ENCODE measurements around the gene TINAGL1.

The TINAGL1 gene

GRCh38 chr1:31605908-31606427 lies 29.7 kb downstream of the TINAGL1 start:
- Histone ChIP-seq H3K4me3 (ENCODE audit: low read length) (no peak overlapping the region), H3K18ac (ENCODE audit: low read length) (no peak overlapping the region), H3K36me3 (ENCODE audit: control insufficient read depth, insufficient read depth, low read length) (no peaks in the 10 kb centered on the region), H3K79me1 (ENCODE audit: low read length) (no peaks in the 10 kb centered on the region), H3K9ac (ENCODE audit: low read length) (no peak overlapping the region), H4K8ac (ENCODE audit: low read depth, low read length) (no peak overlapping the region), H3K4ac (ENCODE audit: low read depth, low read length) (no peak overlapping the region), H2BK5ac (ENCODE audit: low read length) (no peak overlapping the region), H2BK15ac (replicated peaks; ENCODE audit: low read depth) (no peak overlapping the region), H3K23ac (ENCODE audit: low read length) (no peak overlapping the region), H2AK5ac (ENCODE audit: low read length) (no peak overlapping the region), H4K5ac (ENCODE audit: low read length) (no peak overlapping the region), H3K27me3 (ENCODE audit: insufficient read depth, low read length, poor library complexity) (no peaks in the 10 kb centered on the region), H2BK120ac (ENCODE audit: low read depth, low read length) (no peak overlapping the region), H3K4me1 (ENCODE audit: control insufficient read depth, low read depth, low read length) (no peaks in the 10 kb centered on the region), H3K27ac (ENCODE audit: low read depth, low read length) (no peak overlapping the region), H3K4me2 (ENCODE audit: low read length) (no peak overlapping the region), H3K56ac (ENCODE audit: low read length) (no peak overlapping the region), H3K79me2 (ENCODE audit: control insufficient read depth, insufficient read depth, low read length) (no peaks in the 10 kb centered on the region)
- WGBS (ENCODE audit: extremely low coverage, insufficient coverage, low lambda C conversion rate): no CpG with 5 or more reads among the region's 4 CpGs
- DNase-seq: no peak

DNA sequence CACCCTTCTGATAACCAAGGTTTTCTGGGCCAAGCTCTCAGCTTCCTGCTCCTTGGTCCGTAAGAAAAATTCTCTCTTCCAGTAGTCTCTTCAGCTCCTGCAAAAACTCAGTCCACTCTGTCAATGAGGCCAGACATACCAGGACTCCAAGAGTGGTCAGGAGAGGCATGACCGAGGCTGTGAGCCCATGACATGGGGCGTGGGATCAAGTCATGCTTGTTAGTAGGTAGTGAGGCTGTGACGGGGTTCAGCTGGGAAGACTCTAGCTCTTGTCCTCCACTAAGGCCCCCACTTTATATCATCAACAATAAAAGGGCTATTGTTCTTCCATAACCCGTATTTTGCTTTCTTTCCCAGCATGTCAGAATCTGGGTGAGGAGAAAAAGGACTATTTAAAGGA lies 31.0 kb downstream of the TINAGL1 start:
- Histone ChIP-seq H3K56ac (ENCODE audit: low read length) (no peak overlapping the region), H3K27me3 (ENCODE audit: insufficient read depth, low read length, poor library complexity) (no peaks in the 10 kb centered on the region), H2BK15ac (replicated peaks; ENCODE audit: low read depth) (no peak overlapping the region), H3K9ac (ENCODE audit: low read length) (no peak overlapping the region), H2AK5ac (ENCODE audit: low read length) (no peak overlapping the region), H3K23ac (ENCODE audit: low read length) (no peak overlapping the region), H4K5ac (ENCODE audit: low read length) (no peak overlapping the region), H2BK5ac (ENCODE audit: low read length) (no peak overlapping the region), H3K79me1 (ENCODE audit: low read length) (no peaks in the 10 kb centered on the region), H3K4ac (ENCODE audit: low read depth, low read length) (no peak overlapping the region), H3K4me1 (ENCODE audit: control insufficient read depth, low read depth, low read length) (no peaks in the 10 kb centered on the region), H4K8ac (ENCODE audit: low read depth, low read length) (no peak overlapping the region), H3K36me3 (ENCODE audit: control insufficient read depth, insufficient read depth, low read length) (no peaks in the 10 kb centered on the region), H3K79me2 (ENCODE audit: control insufficient read depth, insufficient read depth, low read length) (no peaks in the 10 kb centered on the region), H3K27ac (ENCODE audit: low read depth, low read length) (no peak overlapping the region), H3K4me3 (ENCODE audit: low read length) (no peak overlapping the region), H3K18ac (ENCODE audit: low read length) (no peak overlapping the region), H2BK120ac (ENCODE audit: low read depth, low read length) (no peak overlapping the region), H3K4me2 (ENCODE audit: low read length) (no peak overlapping the region)
- no CpG with 5 or more reads among the region's 5 CpGs for WGBS (ENCODE audit: extremely low coverage, insufficient coverage, low lambda C conversion rate)
- DNase-seq: no peak

- no CpG with 5 or more reads among the region's 1 CpG for WGBS (ENCODE audit: extremely low coverage, insufficient coverage, low lambda C conversion rate)
- no peak overlapping the region for H3K23ac ChIP-seq (ENCODE audit: low read length)
- H3K4me2 ChIP-seq (ENCODE audit: low read length): no peak overlapping the region
Observed at GRCh38 chr1:31609514-31610118, 33.3 kb downstream of the TINAGL1 start.

DNA sequence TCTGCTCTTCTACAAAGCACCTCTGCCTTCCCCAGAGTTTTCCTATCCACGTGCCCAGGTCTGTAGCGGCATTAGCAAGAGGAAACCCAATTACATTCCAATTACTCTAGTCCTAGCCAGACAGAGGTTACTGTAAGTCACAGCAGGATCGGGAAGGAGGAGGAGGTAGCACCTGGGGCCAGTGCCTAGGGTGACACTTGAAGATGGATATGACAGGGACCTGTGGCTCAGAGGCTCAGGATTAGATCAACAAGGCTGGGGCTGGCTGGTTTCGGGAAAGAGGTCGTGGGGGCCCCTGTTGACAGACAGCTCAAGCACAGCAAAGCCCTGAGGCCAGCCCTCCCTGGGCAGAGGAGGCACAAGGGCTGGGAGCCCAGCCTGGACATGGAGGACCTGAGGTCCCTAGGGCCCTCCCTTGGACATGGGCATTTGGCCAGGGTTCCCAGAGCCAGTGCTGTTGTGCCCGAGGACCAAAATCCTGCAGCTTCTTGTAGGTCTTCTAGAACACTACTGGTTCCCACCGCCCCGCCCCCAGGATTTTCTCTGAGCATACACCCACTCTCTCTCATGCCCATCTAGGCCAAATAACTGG lies 38.2 kb downstream of the TINAGL1 start:
- Histone ChIP-seq H3K79me1 (ENCODE audit: low read length) (no peaks in the 10 kb centered on the region), H3K4me2 (ENCODE audit: low read length) (no peak overlapping the region), H2BK15ac (replicated peaks; ENCODE audit: low read depth) (no peak overlapping the region), H3K4ac (ENCODE audit: low read depth, low read length) (no peak overlapping the region), H2BK120ac (ENCODE audit: low read depth, low read length) (no peak overlapping the region), H4K8ac (ENCODE audit: low read depth, low read length) (no peak overlapping the region), H3K79me2 (ENCODE audit: control insufficient read depth, insufficient read depth, low read length) (no peaks in the 10 kb centered on the region), H3K27ac (ENCODE audit: low read depth, low read length) (no peak overlapping the region), H3K23ac (ENCODE audit: low read length) (no peak overlapping the region), H3K9ac (ENCODE audit: low read length) (no peak overlapping the region), H3K36me3 (ENCODE audit: control insufficient read depth, insufficient read depth, low read length) (no peaks in the 10 kb centered on the region), H3K18ac (ENCODE audit: low read length) (no peak overlapping the region), H3K56ac (ENCODE audit: low read length) (no peak overlapping the region), H2BK5ac (ENCODE audit: low read length) (no peak overlapping the region), H4K5ac (ENCODE audit: low read length) (no peak overlapping the region), H3K4me3 (ENCODE audit: low read length) (no peak overlapping the region), H3K4me1 (ENCODE audit: control insufficient read depth, low read depth, low read length) (no peaks in the 10 kb centered on the region), H2AK5ac (ENCODE audit: low read length) (no peak overlapping the region), H3K27me3 (ENCODE audit: insufficient read depth, low read length, poor library complexity) (peaks cover 5% of the 10 kb centered on the region)
- peak; percentile 30 for DNase-seq
- no CpG with 5 or more reads among the region's 8 CpGs for WGBS (ENCODE audit: extremely low coverage, insufficient coverage, low lambda C conversion rate)

More at GRCh38 chr1:31609514-31610118, 33.3 kb downstream of the TINAGL1 start:
- H4K8ac ChIP-seq (ENCODE audit: low read depth, low read length): no peak overlapping the region
- H3K4ac ChIP-seq (ENCODE audit: low read depth, low read length): no peak overlapping the region
- H3K36me3 ChIP-seq (ENCODE audit: control insufficient read depth, insufficient read depth, low read length): no peaks in the 10 kb centered on the region
- no peak overlapping the region for H2BK15ac ChIP-seq (replicated peaks; ENCODE audit: low read depth)
- H3K27ac ChIP-seq (ENCODE audit: low read depth, low read length): no peak overlapping the region
- no peak overlapping the region for H3K9ac ChIP-seq (ENCODE audit: low read length)
- H3K79me1 ChIP-seq (ENCODE audit: low read length): no peaks in the 10 kb centered on the region
- no peaks in the 10 kb centered on the region for H3K4me1 ChIP-seq (ENCODE audit: control insufficient read depth, low read depth, low read length)
- H3K27me3 ChIP-seq (ENCODE audit: insufficient read depth, low read length, poor library complexity): no peaks in the 10 kb centered on the region
- H2BK120ac ChIP-seq (ENCODE audit: low read depth, low read length): no peak overlapping the region
- no peak overlapping the region for H4K5ac ChIP-seq (ENCODE audit: low read length)
- H2AK5ac ChIP-seq (ENCODE audit: low read length): no peak overlapping the region
- no peak overlapping the region for H2BK5ac ChIP-seq (ENCODE audit: low read length)
- DNase-seq: no peak
- H3K79me2 ChIP-seq (ENCODE audit: control insufficient read depth, insufficient read depth, low read length): no peaks in the 10 kb centered on the region
- no peak overlapping the region for H3K18ac ChIP-seq (ENCODE audit: low read length)
- H3K56ac ChIP-seq (ENCODE audit: low read length): no peak overlapping the region
- H3K4me3 ChIP-seq (ENCODE audit: low read length): no peak overlapping the region

DNA sequence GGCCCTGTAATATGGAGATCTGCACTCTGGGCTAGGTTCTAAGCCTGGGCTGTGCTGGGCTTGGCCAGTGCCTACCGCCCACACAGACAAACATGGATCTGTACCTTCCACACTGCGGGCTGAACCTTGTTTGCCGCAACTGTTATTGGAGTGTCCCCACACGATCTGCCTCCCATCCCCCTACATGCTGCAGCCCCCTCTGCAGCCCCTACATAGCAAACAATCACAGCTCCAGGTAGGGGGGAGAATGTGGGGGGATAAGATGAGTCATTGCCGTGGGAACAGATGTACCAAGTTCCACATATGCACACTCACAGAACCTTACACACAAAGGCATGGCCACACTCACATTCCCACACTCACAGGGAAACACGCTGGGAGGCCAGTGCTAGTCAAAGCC lies 39.1 kb downstream of the TINAGL1 start:
- Histone ChIP-seq H3K23ac (ENCODE audit: low read length) (no peak overlapping the region), H3K4me1 (ENCODE audit: control insufficient read depth, low read depth, low read length) (no peaks in the 10 kb centered on the region), H4K8ac (ENCODE audit: low read depth, low read length) (no peak overlapping the region), H3K18ac (ENCODE audit: low read length) (no peak overlapping the region), H3K4ac (ENCODE audit: low read depth, low read length) (no peak overlapping the region), H3K4me3 (ENCODE audit: low read length) (no peak overlapping the region), H3K4me2 (ENCODE audit: low read length) (no peak overlapping the region), H3K27me3 (ENCODE audit: insufficient read depth, low read length, poor library complexity) (peaks cover 5% of the 10 kb centered on the region), H2AK5ac (ENCODE audit: low read length) (no peak overlapping the region), H2BK5ac (ENCODE audit: low read length) (no peak overlapping the region), H2BK15ac (replicated peaks; ENCODE audit: low read depth) (no peak overlapping the region), H3K36me3 (ENCODE audit: control insufficient read depth, insufficient read depth, low read length) (no peaks in the 10 kb centered on the region), H2BK120ac (ENCODE audit: low read depth, low read length) (no peak overlapping the region), H3K79me2 (ENCODE audit: control insufficient read depth, insufficient read depth, low read length) (no peaks in the 10 kb centered on the region), H3K79me1 (ENCODE audit: low read length) (no peaks in the 10 kb centered on the region), H3K9ac (ENCODE audit: low read length) (no peak overlapping the region), H3K56ac (ENCODE audit: low read length) (no peak overlapping the region), H3K27ac (ENCODE audit: low read depth, low read length) (no peak overlapping the region), H4K5ac (ENCODE audit: low read length) (no peak overlapping the region)
- DNase-seq: no peak
- WGBS (ENCODE audit: extremely low coverage, insufficient coverage, low lambda C conversion rate): no CpG with 5 or more reads among the region's 6 CpGs

GRCh38 chr1:31615939-31616338 lies 39.6 kb downstream of the TINAGL1 start:
- H2BK15ac ChIP-seq (replicated peaks; ENCODE audit: low read depth): no peak overlapping the region
- H3K79me2 ChIP-seq (ENCODE audit: control insufficient read depth, insufficient read depth, low read length): no peaks in the 10 kb centered on the region
- no peaks in the 10 kb centered on the region for H3K4me1 ChIP-seq (ENCODE audit: control insufficient read depth, low read depth, low read length)
- H3K36me3 ChIP-seq (ENCODE audit: control insufficient read depth, insufficient read depth, low read length): no peaks in the 10 kb centered on the region
- no peaks in the 10 kb centered on the region for H3K79me1 ChIP-seq (ENCODE audit: low read length)
- H3K9ac ChIP-seq (ENCODE audit: low read length): no peak overlapping the region
- H3K4me2 ChIP-seq (ENCODE audit: low read length): no peak overlapping the region
- no peak overlapping the region for H2BK120ac ChIP-seq (ENCODE audit: low read depth, low read length)
- no peak overlapping the region for H4K8ac ChIP-seq (ENCODE audit: low read depth, low read length)
- no peak for DNase-seq
- no peak overlapping the region for H2BK5ac ChIP-seq (ENCODE audit: low read length)
- no peak overlapping the region for H3K27ac ChIP-seq (ENCODE audit: low read depth, low read length)
- H3K23ac ChIP-seq (ENCODE audit: low read length): no peak overlapping the region
- H3K18ac ChIP-seq (ENCODE audit: low read length): no peak overlapping the region
- H2AK5ac ChIP-seq (ENCODE audit: low read length): no peak overlapping the region
- peaks cover 5% of the 10 kb centered on the region for H3K27me3 ChIP-seq (ENCODE audit: insufficient read depth, low read length, poor library complexity)
- no peak overlapping the region for H3K56ac ChIP-seq (ENCODE audit: low read length)
- WGBS (ENCODE audit: extremely low coverage, insufficient coverage, low lambda C conversion rate): no CpG with 5 or more reads among the region's 2 CpGs
- no peak overlapping the region for H3K4ac ChIP-seq (ENCODE audit: low read depth, low read length)
- no peak overlapping the region for H3K4me3 ChIP-seq (ENCODE audit: low read length)
- no peak overlapping the region for H4K5ac ChIP-seq (ENCODE audit: low read length)
